H1 (cell line): ENCODE measurements around the gene DYNLL1.
"Not testable (repeated sequence)": the region's sequence is repeated elsewhere in the genome, so short reads cannot be mapped to it uniquely, and the experiment has no call there.

Experiments used
- EZH2 ChIP-seq: fragments of 200-600 bp; sonication (generic); IDR thresholded peaks from 2 replicates; pipeline ENCODE4 v1.7.1; 2012; ENCODE audit warnings: low read depth, mild to moderate bottlenecking, moderate library complexity, low read length, inconsistent platforms; ENCODE audit not compliant: severe bottlenecking
- POLR2A ChIP-seq, 2 experiments: IDR thresholded peaks; 1 replicate in 1 of 2; 2 replicates in 1 of 2; pipeline ENCODE4 v1.6.1; 2011; ENCODE audit warnings: low read depth in 2 of 2, low read length in 2 of 2, mild to moderate bottlenecking in 2 of 2; ENCODE audit errors: control extremely low read depth in 1 of 2

GRCh38 chr12:120530418-120530761, 34.5 kb downstream of the DYNLL1 start:
- not testable (repeated sequence) for TF ChIP-seq POLR2A (IDR thresholded peaks at IDR 0.05; ENCODE audit: control extremely low read depth in 1 of 2, low read depth in 2 of 2, low read length in 2 of 2); EZH2
